Activated CD8-positive, alpha-beta T cell treated with anti-CD3 and anti-CD28 coated beads for 36 hours (primary cell): Measurements from ENCODE around the gene ZNF681. TPM values are rescaled to one million over a fixed set of nuclear protein-coding genes. Genes with fewer than 3 reads are reported as not detected.

Source experiments
- ATAC-seq: fragments of 200-7000 bp; cut with Tn5 transposase; one replicate; pipeline ENCODE4 v1.10.0; 2021; ENCODE audit warnings: mild to moderate bottlenecking, moderate library complexity
- CTCF ChIA-PET: fragments of 350-600 bp; sonication (Branson Sonifier 250); formaldehyde crosslinking; loops from one replicate; lab custom pipeline; 2021; ENCODE audit warnings: antibody characterized with exemption; lab: Charles Lee
- POLR2A ChIA-PET: fragments of 350-600 bp; sonication (Branson Sonifier 250); formaldehyde crosslinking; loops from one replicate; lab custom pipeline; 2021; ENCODE audit warnings: antibody characterized with exemption; lab: Charles Lee
- DNase-seq: peaks from one replicate; pipeline ENCODE4 v3.0.0-alpha.2; 2020
- H3K27ac Mint-ChIP-seq: one replicate; pipeline ENCODE4 v1.8.0; 2021; ENCODE audit warnings: mild to moderate bottlenecking, mixed read lengths
- H3K27me3 Mint-ChIP-seq: one replicate; pipeline ENCODE4 v1.8.0; 2021; ENCODE audit warnings: mixed read lengths
- H3K36me3 Mint-ChIP-seq: one replicate; pipeline ENCODE4 v1.8.0; 2021; ENCODE audit warnings: low read depth, mixed read lengths
- H3K4me1 Mint-ChIP-seq: one replicate; pipeline ENCODE4 v1.8.0; 2021; ENCODE audit warnings: low read depth, mixed read lengths
- H3K4me3 Mint-ChIP-seq: one replicate; pipeline ENCODE4 v1.8.0; 2021; ENCODE audit warnings: mild to moderate bottlenecking, moderate library complexity, mixed read lengths
- H3K9me3 Mint-ChIP-seq: one replicate; pipeline ENCODE4 v1.8.0; 2021; ENCODE audit warnings: mixed read lengths
- intact Hi-C: fragments of 100-400 bp; cut with micrococcal nuclease; formaldehyde crosslinking; loops from one replicate; pipeline ENCODE4 v1.10.0; 2022
- total RNA-seq, 2 experiments: library from RNA; stranded (reverse); gene quantifications; one replicate each; pipeline ENCODE4 v1.2.3, GENCODE V29; 2021
- TF ChIP-seq, protein P1 (sequence below): fragments of 200-600 bp; IDR thresholded peaks from one replicate; pipeline ENCODE4 v1.8.0; 2022; ENCODE audit warnings: antibody characterized with exemption, mild to moderate bottlenecking

ZNF681 gene
- total RNA-seq, 2 experiments from 2014 or later, result 5.0 to 6.4 TPM

DNA sequence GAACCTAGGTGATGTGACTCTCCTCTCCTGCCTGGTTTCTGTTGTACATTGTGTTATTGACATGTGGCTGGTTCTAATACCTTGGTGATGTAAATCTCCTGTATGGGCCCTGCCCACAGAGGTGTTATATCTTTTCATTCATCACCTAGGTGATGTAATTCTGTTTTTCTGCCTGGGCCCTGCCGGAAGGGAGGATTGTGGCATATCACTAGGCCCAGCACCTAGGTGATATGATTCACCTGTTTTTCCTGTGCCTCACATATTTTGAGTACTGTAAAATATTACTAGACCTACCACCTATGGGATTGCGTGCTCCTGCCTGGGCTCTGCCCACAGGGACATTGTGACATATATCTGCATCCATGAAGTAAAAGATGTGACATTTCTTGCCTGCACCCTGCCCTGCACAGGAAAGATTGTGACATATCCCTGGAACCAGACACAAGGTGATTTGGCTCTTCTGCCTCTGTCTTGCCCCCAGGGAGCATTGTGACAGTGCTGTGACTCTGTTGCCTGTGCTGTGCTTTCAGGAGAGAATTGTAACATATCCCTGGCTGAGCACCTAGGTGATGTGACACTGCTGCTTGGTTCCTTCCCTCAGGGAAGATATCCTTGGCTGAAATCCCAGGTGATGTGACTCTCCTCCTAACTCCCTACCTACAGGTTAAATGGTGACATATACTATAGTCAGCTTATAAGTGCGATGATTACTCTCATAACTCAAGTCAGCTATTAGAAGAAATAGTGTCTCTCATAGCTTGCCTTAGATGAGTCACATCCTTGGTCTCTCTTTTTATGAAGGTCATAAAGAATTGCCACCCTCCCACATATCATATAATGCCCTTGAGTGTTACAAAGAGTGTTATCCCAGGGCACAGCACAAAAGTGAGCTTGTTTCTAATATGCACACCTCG, 13.3 kb upstream of the ZNF681 start:
- Mint-ChIP-seq H3K4me3 (no peak overlapping the region), H3K9me3 (no peaks in the 10 kb centered on the region), H3K36me3 (peaks cover 32% of the 10 kb centered on the region), H3K27ac (peak overlapping the region; percentile 7), H3K27me3 (no peaks in the 10 kb centered on the region), H3K4me1 (peaks cover 37% of the 10 kb centered on the region)
- ATAC-seq (peak; percentile 31), DNase-seq (no peak)
- POLR2A ChIA-PET, result no interaction called here
- CTCF ChIA-PET, result no interaction called here
- TF ChIP-seq, protein P1, sequence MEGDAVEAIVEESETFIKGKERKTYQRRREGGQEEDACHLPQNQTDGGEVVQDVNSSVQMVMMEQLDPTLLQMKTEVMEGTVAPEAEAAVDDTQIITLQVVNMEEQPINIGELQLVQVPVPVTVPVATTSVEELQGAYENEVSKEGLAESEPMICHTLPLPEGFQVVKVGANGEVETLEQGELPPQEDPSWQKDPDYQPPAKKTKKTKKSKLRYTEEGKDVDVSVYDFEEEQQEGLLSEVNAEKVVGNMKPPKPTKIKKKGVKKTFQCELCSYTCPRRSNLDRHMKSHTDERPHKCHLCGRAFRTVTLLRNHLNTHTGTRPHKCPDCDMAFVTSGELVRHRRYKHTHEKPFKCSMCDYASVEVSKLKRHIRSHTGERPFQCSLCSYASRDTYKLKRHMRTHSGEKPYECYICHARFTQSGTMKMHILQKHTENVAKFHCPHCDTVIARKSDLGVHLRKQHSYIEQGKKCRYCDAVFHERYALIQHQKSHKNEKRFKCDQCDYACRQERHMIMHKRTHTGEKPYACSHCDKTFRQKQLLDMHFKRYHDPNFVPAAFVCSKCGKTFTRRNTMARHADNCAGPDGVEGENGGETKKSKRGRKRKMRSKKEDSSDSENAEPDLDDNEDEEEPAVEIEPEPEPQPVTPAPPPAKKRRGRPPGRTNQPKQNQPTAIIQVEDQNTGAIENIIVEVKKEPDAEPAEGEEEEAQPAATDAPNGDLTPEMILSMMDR, result no peak
- intact Hi-C loops, result no loop called here

DNA sequence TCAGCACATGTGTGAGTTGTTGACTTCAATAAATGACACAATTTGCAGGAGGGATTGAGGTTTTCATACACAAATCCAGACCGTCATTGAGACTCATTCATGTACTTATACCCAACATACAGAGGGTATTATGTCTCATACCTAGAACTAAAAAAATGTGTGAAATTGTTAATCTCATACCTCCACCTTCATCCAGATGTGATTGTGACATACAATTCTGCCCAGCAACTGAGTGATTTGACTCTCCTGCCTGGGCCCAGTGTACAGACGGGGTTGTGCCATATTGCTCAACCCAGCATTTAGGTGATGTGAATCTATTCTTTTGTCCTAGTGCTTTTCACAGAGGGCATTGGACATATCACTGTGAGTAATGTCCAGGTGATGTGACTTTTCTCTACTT, 12.6 kb upstream of the ZNF681 start:
- TF ChIP-seq, protein P1, result no peak
- no peak overlapping the region for H3K4me3 Mint-ChIP-seq
- peak; percentile 42 for ATAC-seq

DNA sequence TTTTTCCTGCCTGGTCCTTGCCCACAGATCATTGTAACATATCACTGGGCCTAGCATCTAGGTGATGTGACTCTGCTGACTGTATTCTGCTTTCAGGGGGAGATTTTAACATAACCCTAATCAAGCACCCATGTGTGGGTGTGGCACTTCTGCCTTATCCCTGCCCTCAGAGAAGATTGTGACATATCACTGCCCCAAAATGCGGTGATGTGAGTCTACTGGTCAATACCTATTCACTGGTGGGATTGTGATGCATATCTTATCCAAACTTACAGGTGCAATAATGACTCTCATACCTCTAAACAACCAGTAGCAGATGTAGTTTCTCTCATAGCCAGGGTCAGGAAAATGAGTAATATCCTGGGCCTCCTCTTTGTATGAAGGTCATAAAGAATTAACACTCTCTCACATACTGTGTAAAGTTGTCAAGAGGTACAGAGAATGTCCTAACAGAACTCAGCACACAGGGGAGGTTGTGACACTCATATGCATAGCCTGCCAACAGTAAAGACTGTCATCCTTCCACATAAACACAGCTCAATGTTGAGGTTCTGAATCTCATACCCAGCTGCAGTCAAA, 12.1 kb upstream of the ZNF681 start:
- intact Hi-C loops, result no loop called here

More for the DNA sequence above, 12.6 kb upstream of the ZNF681 start:
- DNase-seq, result no peak
- Mint-ChIP-seq H3K27ac (peak overlapping the region; percentile 35), H3K9me3 (no peaks in the 10 kb centered on the region), H3K36me3 (peaks cover 33% of the 10 kb centered on the region), H3K27me3 (no peaks in the 10 kb centered on the region), H3K4me1 (peaks cover 35% of the 10 kb centered on the region)
- ChIA-PET POLR2A (no interaction called here), CTCF (no interaction called here)
- intact Hi-C loops, result no loop called here

DNA sequence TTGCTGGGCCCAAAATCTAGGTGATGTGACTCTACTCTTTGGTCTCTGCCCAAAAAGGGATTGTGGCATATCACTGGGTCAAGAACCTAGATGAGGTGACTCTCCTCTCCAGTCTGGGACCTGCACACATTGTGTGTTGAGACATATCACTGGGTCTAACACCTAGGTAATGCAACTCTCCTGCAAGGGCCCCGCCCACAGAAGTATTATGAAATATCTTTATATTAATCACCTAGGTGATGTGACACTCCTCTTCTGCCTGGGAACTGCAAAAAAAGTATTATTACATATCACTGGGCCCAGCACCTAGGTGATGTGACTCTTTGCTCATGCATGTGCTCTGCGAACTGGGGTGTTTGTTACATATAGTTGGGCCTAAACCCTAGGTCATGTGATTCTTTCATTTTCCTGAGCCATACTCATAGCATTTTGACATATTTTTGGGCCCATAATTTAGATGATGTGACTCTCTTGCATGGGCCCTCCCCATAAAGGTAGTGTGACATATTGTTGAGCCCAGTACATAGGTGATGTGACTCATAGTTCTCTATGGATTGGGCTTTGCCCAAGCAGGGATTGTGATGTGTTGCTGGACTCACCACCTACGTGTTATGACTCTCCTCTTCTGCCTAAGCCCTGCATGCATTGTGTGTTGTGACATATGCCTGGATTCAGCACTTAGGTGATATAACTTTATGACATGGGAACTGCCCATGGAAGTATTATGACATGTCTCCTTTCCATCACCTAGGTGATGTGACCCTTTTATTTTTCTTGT, 11.2 kb upstream of the ZNF681 start:
- Mint-ChIP-seq H3K9me3 (peaks cover 2% of the 10 kb centered on the region), H3K36me3 (peaks cover 36% of the 10 kb centered on the region), H3K4me1 (peaks cover 37% of the 10 kb centered on the region), H3K27ac (peak overlapping the region; percentile 71), H3K4me3 (no peak overlapping the region), H3K27me3 (no peaks in the 10 kb centered on the region)
- TF ChIP-seq, protein P1, result no peak
- ATAC-seq, result no peak
- ChIA-PET CTCF (no interaction called here), POLR2A (no interaction called here)
- intact Hi-C loops, result no loop called here
- no peak for DNase-seq

More for the DNA sequence above, 12.1 kb upstream of the ZNF681 start:
- peak overlapping the region; percentile 71 for H3K27ac Mint-ChIP-seq
- TF ChIP-seq, protein P1, result no peak
- no peaks in the 10 kb centered on the region for H3K27me3 Mint-ChIP-seq
- ATAC-seq, result peak; percentile 52
- no peak for DNase-seq
- ChIA-PET POLR2A (no interaction called here), CTCF (no interaction called here)
- H3K9me3 Mint-ChIP-seq, result no peaks in the 10 kb centered on the region
- H3K4me3 Mint-ChIP-seq, result no peak overlapping the region
- H3K4me1 Mint-ChIP-seq, result peaks cover 35% of the 10 kb centered on the region
- peaks cover 34% of the 10 kb centered on the region for H3K36me3 Mint-ChIP-seq
